NCI-H526 (cell line): ENCODE data around the gene PRKAR1B.

Experiments used
- DNase-seq, 2 experiments: peaks; one replicate each; lab custom pipeline; 2025; lab: John Stamatoyannopoulos, UW

The PRKAR1B gene

GRCh38 chr7:572416-573268 is 154.4 kb downstream of the PRKAR1B start:
- no peak for DNase-seq

GRCh38 chr7:571718-572415 is 155.2 kb downstream of the PRKAR1B start:
- no peak for DNase-seq

GRCh38 chr7:571096-571717 is 155.9 kb downstream of the PRKAR1B start:
- DNase-seq: no peak

GRCh38 chr7:570801-571070 is 156.3 kb downstream of the PRKAR1B start:
- no peak for DNase-seq

- no peak for DNase-seq
These were observed 156.9 kb downstream of the PRKAR1B start for GRCh38 chr7:569996-570800.

- no peak for DNase-seq
These were observed 157.8 kb downstream of the PRKAR1B start for GRCh38 chr7:569071-569855.

GRCh38 chr7:568031-568951 is 158.8 kb downstream of the PRKAR1B start:
- DNase-seq: no peak

GRCh38 chr7:567305-567883 is 159.7 kb downstream of the PRKAR1B start:
- no peak for DNase-seq

GRCh38 chr7:566100-566499 is 161.0 kb downstream of the PRKAR1B start:
- no peak for DNase-seq

GRCh38 chr7:564176-564865 is 162.8 kb downstream of the PRKAR1B start:
- DNase-seq: no peak

- DNase-seq: no peak
These were observed 163.4 kb downstream of the PRKAR1B start for GRCh38 chr7:563629-564170.

- DNase-seq: no peak
These were observed 164.1 kb downstream of the PRKAR1B start for GRCh38 chr7:562789-563628.

- DNase-seq: no peak
These were observed 164.8 kb downstream of the PRKAR1B start for GRCh38 chr7:562374-562675.

GRCh38 chr7:561631-562373 is 165.3 kb downstream of the PRKAR1B start:
- DNase-seq: no peak

- DNase-seq: no peak
These were observed 166.0 kb downstream of the PRKAR1B start for GRCh38 chr7:560966-561630.

- DNase-seq: no peak
These were observed 167.7 kb downstream of the PRKAR1B start for GRCh38 chr7:559396-559705.

- no peak for DNase-seq
These were observed 169.6 kb downstream of the PRKAR1B start for GRCh38 chr7:557558-557881.
